ENCODE data around the gene CEP135. TPM values are rescaled to one million over a fixed set of nuclear protein-coding genes. Genes with fewer than 3 reads are reported as not detected.

Gene CEP135
- polyA plus RNA-seq (2012; ENCODE audit: insufficient read depth, insufficient read length, low read depth), result 2.5 TPM

DNA sequence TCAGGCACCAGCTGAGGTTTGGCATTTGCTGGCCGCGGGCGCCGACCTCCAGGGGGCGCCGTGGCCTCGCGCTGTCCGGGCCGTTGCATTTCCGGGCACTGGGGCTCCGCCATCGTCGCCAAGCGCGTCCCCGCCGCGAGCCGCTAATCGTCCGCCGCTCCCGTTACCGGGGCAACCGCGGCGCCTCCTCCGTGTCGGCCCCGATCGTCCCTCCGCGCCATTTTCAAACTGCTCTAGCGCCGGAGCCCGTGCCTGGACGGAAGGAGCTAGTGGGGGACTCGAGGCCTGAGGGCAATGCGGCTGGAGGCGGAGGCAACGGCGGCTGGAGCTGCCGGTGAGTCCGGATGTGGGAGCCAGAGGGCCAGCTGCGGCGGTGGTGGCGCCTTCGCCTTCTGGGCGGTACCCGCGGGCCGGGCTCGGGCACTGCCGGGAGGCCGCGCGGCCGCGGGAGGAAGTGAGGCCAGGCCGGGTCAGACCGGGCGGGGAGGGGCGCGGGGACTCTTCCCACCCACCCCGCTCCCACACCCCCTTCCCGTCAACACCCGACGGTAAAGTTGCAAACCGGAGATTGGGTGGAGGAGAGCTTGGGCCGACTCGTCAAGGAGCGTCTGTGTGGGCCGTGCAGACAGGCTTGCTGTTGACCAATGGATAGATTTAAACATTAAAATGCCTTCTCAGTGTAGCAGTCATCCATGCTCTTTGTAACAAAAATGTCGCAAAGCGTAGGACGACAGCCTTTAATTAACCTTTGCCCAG is at the start of gene CEP135:
CEP135 (plus strand) TSS at position 220 of the 756 bp plus-strand sequence. CDS start 3,186 bp downstream, outside the sequence.
- Histone ChIP-seq H3K4me3 (ENCODE audit: low read depth, low read length) (peak within 1 kb of the TSS; percentile 86), H3K4me1 (no peaks in the 10 kb centered on the region; the same call in 1 of the 2 replicates), H3K27me3 (no peaks in the 10 kb centered on the region), H3K36me3 (peaks cover 7% of the 10 kb centered on the region), H3K9me3 (no peaks in the 10 kb centered on the region)
- TF ChIP-seq, protein P1, sequence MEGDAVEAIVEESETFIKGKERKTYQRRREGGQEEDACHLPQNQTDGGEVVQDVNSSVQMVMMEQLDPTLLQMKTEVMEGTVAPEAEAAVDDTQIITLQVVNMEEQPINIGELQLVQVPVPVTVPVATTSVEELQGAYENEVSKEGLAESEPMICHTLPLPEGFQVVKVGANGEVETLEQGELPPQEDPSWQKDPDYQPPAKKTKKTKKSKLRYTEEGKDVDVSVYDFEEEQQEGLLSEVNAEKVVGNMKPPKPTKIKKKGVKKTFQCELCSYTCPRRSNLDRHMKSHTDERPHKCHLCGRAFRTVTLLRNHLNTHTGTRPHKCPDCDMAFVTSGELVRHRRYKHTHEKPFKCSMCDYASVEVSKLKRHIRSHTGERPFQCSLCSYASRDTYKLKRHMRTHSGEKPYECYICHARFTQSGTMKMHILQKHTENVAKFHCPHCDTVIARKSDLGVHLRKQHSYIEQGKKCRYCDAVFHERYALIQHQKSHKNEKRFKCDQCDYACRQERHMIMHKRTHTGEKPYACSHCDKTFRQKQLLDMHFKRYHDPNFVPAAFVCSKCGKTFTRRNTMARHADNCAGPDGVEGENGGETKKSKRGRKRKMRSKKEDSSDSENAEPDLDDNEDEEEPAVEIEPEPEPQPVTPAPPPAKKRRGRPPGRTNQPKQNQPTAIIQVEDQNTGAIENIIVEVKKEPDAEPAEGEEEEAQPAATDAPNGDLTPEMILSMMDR (IDR thresholded peaks at IDR 0.05; ENCODE audit: low read depth, low read length), result peak; percentile 86
- DNase-seq, result peak; percentile 96

DNA sequence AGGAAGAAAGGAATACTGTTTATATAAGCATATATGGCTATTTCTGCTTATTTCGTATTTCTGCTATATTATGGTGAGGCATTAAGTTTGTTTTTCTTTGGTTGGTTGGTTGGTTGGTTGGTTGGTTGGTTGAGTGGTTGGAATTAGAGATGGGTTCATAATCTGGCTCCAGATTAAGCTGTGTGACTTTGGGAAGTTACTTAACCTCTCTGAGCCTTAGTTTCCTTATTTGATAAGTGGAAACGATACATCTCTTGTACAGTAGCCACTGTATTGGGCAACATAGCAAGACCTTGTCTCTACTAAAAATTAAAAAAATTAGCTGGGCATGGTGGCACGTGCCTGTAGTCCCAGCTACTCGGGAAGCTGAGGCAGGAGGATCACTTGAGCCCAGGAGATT is 46.1 kb upstream of the CEP135 start:
- no peak overlapping the region for H3K4me3 ChIP-seq (ENCODE audit: low read depth, low read length)
- no peaks in the 10 kb centered on the region for H3K27me3 ChIP-seq
- no peaks in the 10 kb centered on the region for H3K9me3 ChIP-seq
- DNase-seq, result no peak
- peaks cover 25% of the 10 kb centered on the region for H3K4me1 ChIP-seq
- TF ChIP-seq, protein P1 (IDR thresholded peaks at IDR 0.05; ENCODE audit: low read depth, low read length), result no peak
- no peaks in the 10 kb centered on the region; the same call in 1 of the 2 replicates for H3K36me3 ChIP-seq

- Histone ChIP-seq H3K36me3 (no peaks in the 10 kb centered on the region; the same call in 1 of the 2 replicates), H3K4me3 (ENCODE audit: low read depth, low read length) (peak overlapping the region; percentile 0; the same call in 1 of the 2 replicates), H3K9me3 (no peaks in the 10 kb centered on the region), H3K27me3 (no peaks in the 10 kb centered on the region), H3K4me1 (peaks cover 25% of the 10 kb centered on the region)
- TF ChIP-seq, protein P1 (IDR thresholded peaks at IDR 0.05; ENCODE audit: low read depth, low read length), result no peak
- no peak for DNase-seq
These were observed 45.2 kb upstream of the CEP135 start for GRCh38 chr4:55903577-55903976.

DNA sequence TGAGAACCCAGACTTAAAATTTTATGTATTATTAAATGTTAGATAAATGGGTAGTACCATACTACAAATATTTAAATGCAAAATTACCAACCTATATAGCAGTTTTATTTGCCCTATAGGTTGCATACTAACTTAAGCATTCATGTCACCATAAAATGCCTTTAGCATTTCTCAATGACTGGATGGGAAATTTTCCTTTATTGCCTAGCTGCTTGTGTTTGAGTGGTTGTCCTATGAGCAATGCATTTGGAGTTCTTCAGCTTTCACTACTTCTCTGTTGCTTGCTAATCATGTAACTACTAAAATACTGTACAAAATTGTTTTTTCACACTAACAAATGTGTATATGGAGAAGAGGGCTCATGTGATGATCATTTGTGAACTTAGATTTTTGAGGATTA is 44.2 kb upstream of the CEP135 start:
- TF ChIP-seq, protein P1 (IDR thresholded peaks at IDR 0.05; ENCODE audit: low read depth, low read length), result no peak
- no peak for DNase-seq
- Histone ChIP-seq H3K36me3 (no peaks in the 10 kb centered on the region; the same call in 1 of the 2 replicates), H3K9me3 (no peaks in the 10 kb centered on the region), H3K4me3 (ENCODE audit: low read depth, low read length) (no peak overlapping the region), H3K4me1 (peaks cover 25% of the 10 kb centered on the region), H3K27me3 (no peaks in the 10 kb centered on the region)

GRCh38 chr4:55906323-55906722 is 42.4 kb upstream of the CEP135 start:
- no peaks in the 10 kb centered on the region for H3K27me3 ChIP-seq
- H3K4me3 ChIP-seq (ENCODE audit: low read depth, low read length), result no peak overlapping the region

More at GRCh38 chr4:55906323-55906722, 42.4 kb upstream of the CEP135 start:
- TF ChIP-seq, protein P1 (IDR thresholded peaks at IDR 0.05; ENCODE audit: low read depth, low read length), result no peak
- Histone ChIP-seq H3K9me3 (no peaks in the 10 kb centered on the region), H3K36me3 (no peaks in the 10 kb centered on the region), H3K4me1 (peaks cover 25% of the 10 kb centered on the region)
- no peak for DNase-seq
